ENCODE results near the gene GGA1. TPM values are rescaled to one million over a fixed set of nuclear protein-coding genes. Genes with fewer than 3 reads are reported as not detected.

GGA1 gene
- total and polyA plus RNA-seq, 12 donors, result 22.9 to 39.7 (median 26.7) TPM

DNA sequence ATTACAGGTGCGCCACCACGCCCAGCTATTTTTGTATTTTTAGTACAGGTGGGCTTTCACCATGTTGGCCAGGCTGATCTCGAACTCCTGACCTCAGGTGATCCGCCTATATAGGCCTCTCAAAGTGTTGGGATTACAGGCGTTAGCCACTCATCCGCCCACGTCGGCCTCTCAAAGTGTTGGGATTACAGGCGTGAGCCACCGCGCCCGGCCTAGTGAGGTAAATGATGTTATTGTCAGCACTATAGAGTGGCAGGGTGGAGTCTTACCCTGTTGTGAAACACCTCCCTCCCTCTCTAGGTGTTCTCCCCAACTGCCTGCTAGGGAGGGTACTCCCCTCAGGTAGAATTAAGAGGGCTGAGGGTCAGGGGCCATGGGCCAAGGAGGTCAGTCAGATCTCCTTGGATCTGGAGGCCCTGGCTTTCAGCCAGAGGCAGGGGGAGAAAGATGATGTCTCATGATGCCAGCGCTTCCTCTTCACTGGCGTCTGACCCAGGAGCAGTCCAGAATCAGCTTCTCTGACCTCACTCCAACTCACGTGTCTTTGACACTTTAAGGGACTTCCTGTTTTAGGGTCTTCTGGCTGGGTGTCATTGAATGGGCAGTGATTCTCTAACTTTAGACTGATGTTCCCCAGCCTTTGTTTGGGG lies 2.0 kb downstream of the GGA1 start:
- intact Hi-C loops (cut with DNase I), result no loop called here
- peaks cover 7 to 50% (median 36%) of the 10 kb centered on the region in 9 donors for H3K4me1 ChIP-seq
- peaks cover 0 to 20% (median 11%) of the 10 kb centered on the region in 9 donors for H3K36me3 ChIP-seq
- peak overlapping the region in 4 of 10 donors; percentile 95 to 98 (median 96) for H3K27ac ChIP-seq
- ATAC-seq, result no peak
- no peak for DNase-seq
- H3K27me3 ChIP-seq, result no peaks in the 10 kb centered on the region
- TF ChIP-seq, protein P1, sequence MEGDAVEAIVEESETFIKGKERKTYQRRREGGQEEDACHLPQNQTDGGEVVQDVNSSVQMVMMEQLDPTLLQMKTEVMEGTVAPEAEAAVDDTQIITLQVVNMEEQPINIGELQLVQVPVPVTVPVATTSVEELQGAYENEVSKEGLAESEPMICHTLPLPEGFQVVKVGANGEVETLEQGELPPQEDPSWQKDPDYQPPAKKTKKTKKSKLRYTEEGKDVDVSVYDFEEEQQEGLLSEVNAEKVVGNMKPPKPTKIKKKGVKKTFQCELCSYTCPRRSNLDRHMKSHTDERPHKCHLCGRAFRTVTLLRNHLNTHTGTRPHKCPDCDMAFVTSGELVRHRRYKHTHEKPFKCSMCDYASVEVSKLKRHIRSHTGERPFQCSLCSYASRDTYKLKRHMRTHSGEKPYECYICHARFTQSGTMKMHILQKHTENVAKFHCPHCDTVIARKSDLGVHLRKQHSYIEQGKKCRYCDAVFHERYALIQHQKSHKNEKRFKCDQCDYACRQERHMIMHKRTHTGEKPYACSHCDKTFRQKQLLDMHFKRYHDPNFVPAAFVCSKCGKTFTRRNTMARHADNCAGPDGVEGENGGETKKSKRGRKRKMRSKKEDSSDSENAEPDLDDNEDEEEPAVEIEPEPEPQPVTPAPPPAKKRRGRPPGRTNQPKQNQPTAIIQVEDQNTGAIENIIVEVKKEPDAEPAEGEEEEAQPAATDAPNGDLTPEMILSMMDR (IDR thresholded peaks at IDR 0.05), result no peak
- peak overlapping the region in 2 of 10 donors; percentile 77 to 92 for H3K4me3 ChIP-seq
- 86 to 88% methylated on average over 15 of the region's 15 CpGs for WGBS, 2 donors
- no peaks in the 10 kb centered on the region for H3K9me3 ChIP-seq

DNA sequence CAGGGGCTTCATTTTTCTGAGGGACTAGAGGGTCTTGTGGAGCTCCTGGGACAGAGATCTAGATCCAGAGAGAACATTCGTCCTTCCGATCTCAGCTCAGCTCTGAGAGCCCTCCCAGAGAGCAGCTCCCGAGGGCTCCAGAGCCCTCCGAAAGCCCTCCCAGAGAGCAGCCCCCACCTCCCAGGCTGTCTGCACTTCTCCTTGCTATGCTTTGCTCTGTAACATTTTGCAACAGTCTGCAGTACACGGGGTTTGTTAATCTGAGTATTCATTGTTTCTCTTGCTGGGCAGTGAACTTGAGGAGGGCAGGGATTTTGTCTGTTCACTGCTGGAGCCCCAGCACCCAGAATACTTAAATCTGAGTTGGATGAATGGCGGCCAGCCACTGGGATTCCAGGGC lies 2.6 kb downstream of the GGA1 start:
- 68 to 69% methylated on average over 6 of the region's 6 CpGs for WGBS, 2 donors
- peak overlapping the region in 2 of 10 donors; percentile 30 to 98 for H3K27ac ChIP-seq
- no peaks in the 10 kb centered on the region for H3K27me3 ChIP-seq
- no peak for ATAC-seq
- no peak overlapping the region for H3K4me3 ChIP-seq
- peaks cover 0 to 26% (median 17%) of the 10 kb centered on the region in 9 donors for H3K36me3 ChIP-seq
- TF ChIP-seq, protein P1 (IDR thresholded peaks at IDR 0.05), result no peak
- intact Hi-C loops (cut with DNase I), result no loop called here
- peaks cover 7 to 50% (median 36%) of the 10 kb centered on the region in 9 donors for H3K4me1 ChIP-seq
- H3K9me3 ChIP-seq, result no peaks in the 10 kb centered on the region
- DNase-seq, result no peak

DNA sequence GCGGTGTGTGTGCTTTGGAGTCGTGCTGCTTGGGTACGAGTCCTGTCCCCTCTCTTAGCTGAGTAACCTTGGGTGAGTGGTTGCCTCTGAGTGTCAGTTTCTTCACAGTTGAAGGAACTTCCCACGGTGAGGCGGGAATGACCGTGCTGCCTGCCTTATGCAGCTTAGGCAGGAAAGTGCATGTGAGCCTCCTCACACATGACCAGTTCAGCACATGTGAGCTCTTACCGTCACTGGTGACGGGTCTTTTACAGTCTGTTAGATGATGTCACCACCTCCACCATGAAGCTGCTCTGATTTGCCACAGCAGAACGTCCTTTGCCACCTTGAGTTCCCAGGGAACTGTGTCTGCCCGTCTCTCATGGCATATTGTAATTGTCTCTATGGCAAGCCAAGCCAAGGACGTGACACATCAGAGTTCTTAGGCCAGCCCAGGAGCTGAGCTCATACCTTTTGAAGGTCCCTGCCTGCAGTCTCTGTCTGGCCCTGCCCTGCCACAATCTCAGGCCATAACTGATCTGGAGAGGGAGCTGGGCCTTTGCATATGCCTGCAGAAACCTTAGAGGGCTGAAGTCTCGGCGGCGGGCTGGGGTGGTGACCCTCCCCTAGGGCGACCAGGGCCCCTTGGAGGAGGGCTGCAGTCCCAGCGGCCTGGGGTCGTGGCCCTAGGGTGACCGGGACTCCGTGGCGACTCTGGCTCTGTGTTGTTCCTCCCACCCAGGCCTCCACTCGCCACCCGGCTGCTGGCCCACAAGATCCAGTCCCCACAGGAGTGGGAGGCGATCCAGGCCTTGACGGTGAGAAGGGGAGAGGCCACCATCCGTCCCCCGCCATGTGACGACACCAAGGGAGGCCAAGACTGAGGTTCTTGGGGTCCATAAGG lies 7.8 kb downstream of the GGA1 start:
- WGBS, 2 donors, result 91 to 94% methylated on average over 27 of the region's 27 CpGs
- DNase-seq (no peak), ATAC-seq (no peak)
- Histone ChIP-seq H3K4me1 (peaks cover 0 to 12% (median 2%) of the 10 kb centered on the region in 9 donors), H3K27ac (no peak overlapping the region), H3K27me3 (no peaks in the 10 kb centered on the region), H3K4me3 (no peak overlapping the region), H3K36me3 (peaks cover 0 to 78% (median 34%) of the 10 kb centered on the region in 9 donors), H3K9me3 (no peaks in the 10 kb centered on the region)
- TF ChIP-seq, protein P1 (IDR thresholded peaks at IDR 0.05), result no peak
- intact Hi-C loops (cut with DNase I), result no loop called here

DNA sequence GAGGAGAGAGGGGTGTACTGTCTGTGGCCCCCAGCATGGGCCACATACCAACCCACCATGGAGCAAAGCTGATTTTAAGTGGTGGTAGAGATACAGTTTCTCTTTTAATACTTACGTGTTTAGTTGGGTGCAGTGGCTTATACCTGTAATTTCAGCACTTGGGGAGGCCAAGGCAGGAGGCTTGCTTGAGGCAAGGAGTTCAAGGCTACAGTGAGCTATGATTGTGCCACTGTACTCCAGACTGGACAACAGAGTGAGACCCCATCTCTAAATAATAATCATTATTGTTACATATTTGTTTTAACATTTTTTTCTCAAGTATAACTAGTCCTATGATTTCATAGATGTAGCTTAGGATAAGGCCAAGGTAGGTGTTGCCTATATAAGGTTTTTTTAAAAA lies 8.8 kb downstream of the GGA1 start:
- Histone ChIP-seq H3K27ac (no peak overlapping the region), H3K9me3 (no peaks in the 10 kb centered on the region), H3K4me1 (peaks cover 0 to 10% (median 0%) of the 10 kb centered on the region in 9 donors), H3K36me3 (peaks cover 0 to 88% (median 42%) of the 10 kb centered on the region in 9 donors), H3K4me3 (no peak overlapping the region), H3K27me3 (no peaks in the 10 kb centered on the region)
- no peak for ATAC-seq
- DNase-seq, result no peak
- TF ChIP-seq, protein P1 (IDR thresholded peaks at IDR 0.05), result no peak
- 97 to 98% methylated on average over 1 of the region's 1 CpG for WGBS, 2 donors
- intact Hi-C loops (cut with DNase I), result no loop called here
